Measurements from ENCODE around the gene FGF2. TPM values are rescaled to one million over a fixed set of nuclear protein-coding genes. Genes with fewer than 3 reads are reported as not detected.

The FGF2 gene
- total RNA-seq, 1 experiment from 2014 or later, result 13.0 TPM

- BruUV-seq (replicated peaks), result no TSS peak
- TF ChIP-seq EZH2 (IDR thresholded peaks at IDR 0.05; ENCODE audit: borderline replicate concordance, low read depth, low read length, poor library complexity, severe bottlenecking), result no peak
- no peak for TF ChIP-seq CTCF (conservative IDR thresholded peaks at IDR 0.05; ENCODE audit: low read depth, low read length)
- Histone ChIP-seq H3K36me3 (ENCODE audit: insufficient read depth, low read length, poor library complexity, severe bottlenecking) (no peaks in the 10 kb centered on the region), H3K4me1 (ENCODE audit: insufficient read depth, low read length, poor library complexity, severe bottlenecking) (peaks cover 11% of the 10 kb centered on the region), H3K9me3 (ENCODE audit: low read depth, low read length, poor library complexity, severe bottlenecking) (no peaks in the 10 kb centered on the region), H3K4me3 (ENCODE audit: low read depth, low read length, poor library complexity, severe bottlenecking) (no peak overlapping the region), H3K27me3 (replicated peaks; ENCODE audit: insufficient read depth, low read depth, low read length, poor library complexity) (no peaks in the 10 kb centered on the region), H3K27ac (ENCODE audit: low read depth, low read length, poor library complexity, severe bottlenecking) (no peak overlapping the region)
- intact Hi-C loops (cut with micrococcal nuclease; ENCODE audit: unreplicated experiment), result no loop called here
- CTCF ChIA-PET, result no interaction called here
- peak; percentile 89 for DNase-seq (ENCODE audit: low spot score)
- POLR2A ChIA-PET (ENCODE audit: low non-redundant PET), result no interaction called here
These were observed 3.2 kb upstream of the FGF2 start for GRCh38 chr4:122823476-122823875.

GRCh38 chr4:122824616-122825015 is 2.0 kb upstream of the FGF2 start:
- no peak overlapping the region for H3K27ac ChIP-seq (ENCODE audit: low read depth, low read length, poor library complexity, severe bottlenecking)
- intact Hi-C loops (cut with micrococcal nuclease; ENCODE audit: unreplicated experiment), result loop anchor here (5.0 kb wide), 1 partner anchor 88 kb away; no protein-coding TSS in a partner anchor
- POLR2A ChIA-PET (ENCODE audit: low non-redundant PET), result no interaction called here

GRCh38 chr4:122826079-122826527 is 528 bp upstream of the FGF2 start:
- Histone ChIP-seq H3K4me1 (ENCODE audit: insufficient read depth, low read length, poor library complexity, severe bottlenecking) (peaks cover 8% of the 10 kb centered on the region), H3K9me3 (ENCODE audit: low read depth, low read length, poor library complexity, severe bottlenecking) (no peaks in the 10 kb centered on the region), H3K27ac (ENCODE audit: low read depth, low read length, poor library complexity, severe bottlenecking) (peak overlapping the region; percentile 60), H3K36me3 (ENCODE audit: insufficient read depth, low read length, poor library complexity, severe bottlenecking) (no peaks in the 10 kb centered on the region), H3K4me3 (ENCODE audit: low read depth, low read length, poor library complexity, severe bottlenecking) (peak overlapping the region; percentile 85), H3K27me3 (replicated peaks; ENCODE audit: insufficient read depth, low read depth, low read length, poor library complexity) (no peaks in the 10 kb centered on the region)
- intact Hi-C loops (cut with micrococcal nuclease; ENCODE audit: unreplicated experiment), result loop anchor here (5.0 kb wide), 1 partner anchor 86 kb away; no protein-coding TSS in a partner anchor
- ChIA-PET POLR2A (ENCODE audit: low non-redundant PET) (no interaction called here), CTCF (no interaction called here)
- TF ChIP-seq EZH2 (IDR thresholded peaks at IDR 0.05; ENCODE audit: borderline replicate concordance, low read depth, low read length, poor library complexity, severe bottlenecking), result no peak
- TF ChIP-seq CTCF (conservative IDR thresholded peaks at IDR 0.05; ENCODE audit: low read depth, low read length), result no peak
- BruUV-seq (replicated peaks), result no TSS peak
- DNase-seq (ENCODE audit: low spot score), result no peak

More at GRCh38 chr4:122824616-122825015, 2.0 kb upstream of the FGF2 start:
- H3K4me1 ChIP-seq (ENCODE audit: insufficient read depth, low read length, poor library complexity, severe bottlenecking), result peaks cover 12% of the 10 kb centered on the region
- no peak overlapping the region for H3K4me3 ChIP-seq (ENCODE audit: low read depth, low read length, poor library complexity, severe bottlenecking)
- H3K36me3 ChIP-seq (ENCODE audit: insufficient read depth, low read length, poor library complexity, severe bottlenecking), result no peaks in the 10 kb centered on the region
- CTCF ChIA-PET, result no interaction called here
- H3K9me3 ChIP-seq (ENCODE audit: low read depth, low read length, poor library complexity, severe bottlenecking), result no peaks in the 10 kb centered on the region
- DNase-seq (ENCODE audit: low spot score), result no peak
- BruUV-seq (replicated peaks), result no TSS peak
- TF ChIP-seq CTCF (conservative IDR thresholded peaks at IDR 0.05; ENCODE audit: low read depth, low read length), result no peak
- TF ChIP-seq EZH2 (IDR thresholded peaks at IDR 0.05; ENCODE audit: borderline replicate concordance, low read depth, low read length, poor library complexity, severe bottlenecking), result no peak
- H3K27me3 ChIP-seq (replicated peaks; ENCODE audit: insufficient read depth, low read depth, low read length, poor library complexity), result no peaks in the 10 kb centered on the region
